ENCODE measurements around the gene SMIM3. TPM values are rescaled to one million over a fixed set of nuclear protein-coding genes. Genes with fewer than 3 reads are reported as not detected.

SMIM3 gene
- total and polyA plus RNA-seq, 4 donors, result 14.0 to 54.8 (median 17.0) TPM

DNA sequence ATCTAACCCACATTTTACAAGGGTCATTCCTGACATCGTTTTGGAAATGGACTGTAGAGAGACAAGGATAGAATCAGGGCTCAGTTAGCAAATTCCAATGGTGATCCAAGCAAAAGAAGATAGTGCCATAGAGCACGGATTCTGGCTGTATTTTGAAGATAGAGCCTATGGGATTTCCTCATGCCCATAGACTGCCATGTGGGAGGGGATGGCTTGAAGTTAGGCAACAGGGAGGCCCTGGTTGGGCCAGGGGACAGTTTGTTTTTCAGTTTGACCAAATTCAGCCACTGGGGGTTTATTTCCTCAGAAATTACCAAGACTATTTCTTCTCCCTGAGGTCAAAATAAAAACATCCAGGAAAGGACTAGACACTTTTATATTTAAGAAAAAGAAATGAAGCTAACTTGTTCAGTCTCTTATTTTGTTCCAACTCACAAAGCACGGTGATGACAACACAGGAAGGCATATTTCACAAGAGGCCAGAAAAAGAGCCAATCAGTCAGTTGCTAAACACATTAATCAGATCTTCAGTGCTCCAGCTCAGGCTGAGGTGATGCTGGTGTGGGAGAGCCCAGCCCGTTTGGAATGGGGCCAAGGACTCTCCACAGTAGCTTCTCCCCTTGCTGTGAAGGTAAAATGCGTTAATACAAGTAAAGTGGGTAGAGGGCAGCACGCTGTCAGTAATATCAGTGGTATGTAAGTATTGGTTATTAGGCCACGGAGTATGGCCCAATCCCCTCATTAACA, 15.4 kb upstream of the SMIM3 start:
- Histone ChIP-seq H3K9ac (ENCODE audit: insufficient read depth in 1 of 2, low read length in 2 of 2) (no peak overlapping the region), H3K27me3 (ENCODE audit: control insufficient read depth in 3 of 3, insufficient read depth in 3 of 3, low read length in 2 of 3) (peaks cover 0 to 5% (median 0%) of the 10 kb centered on the region in 3 donors), H3K27ac (ENCODE audit: low read depth in 1 of 2, low read length in 1 of 2) (peak overlapping the region; percentile 26 to 65), H3K9me3 (ENCODE audit: control insufficient read depth in 4 of 4, insufficient read depth in 3 of 4, low read length in 3 of 4) (no peaks in the 10 kb centered on the region), H3K4me1 (ENCODE audit: control insufficient read depth in 5 of 5, insufficient read depth in 5 of 5, low read length in 5 of 5) (peaks cover 0 to 9% (median 3%) of the 10 kb centered on the region in 5 donors), H3K4me3 (no peak overlapping the region), H3K36me3 (ENCODE audit: control insufficient read depth in 4 of 4, insufficient read depth in 4 of 4, low read length in 4 of 4) (no peaks in the 10 kb centered on the region)
- no peak for ATAC-seq (ENCODE audit: insufficient read depth, low FRiP score)
- TF ChIP-seq, protein P1, sequence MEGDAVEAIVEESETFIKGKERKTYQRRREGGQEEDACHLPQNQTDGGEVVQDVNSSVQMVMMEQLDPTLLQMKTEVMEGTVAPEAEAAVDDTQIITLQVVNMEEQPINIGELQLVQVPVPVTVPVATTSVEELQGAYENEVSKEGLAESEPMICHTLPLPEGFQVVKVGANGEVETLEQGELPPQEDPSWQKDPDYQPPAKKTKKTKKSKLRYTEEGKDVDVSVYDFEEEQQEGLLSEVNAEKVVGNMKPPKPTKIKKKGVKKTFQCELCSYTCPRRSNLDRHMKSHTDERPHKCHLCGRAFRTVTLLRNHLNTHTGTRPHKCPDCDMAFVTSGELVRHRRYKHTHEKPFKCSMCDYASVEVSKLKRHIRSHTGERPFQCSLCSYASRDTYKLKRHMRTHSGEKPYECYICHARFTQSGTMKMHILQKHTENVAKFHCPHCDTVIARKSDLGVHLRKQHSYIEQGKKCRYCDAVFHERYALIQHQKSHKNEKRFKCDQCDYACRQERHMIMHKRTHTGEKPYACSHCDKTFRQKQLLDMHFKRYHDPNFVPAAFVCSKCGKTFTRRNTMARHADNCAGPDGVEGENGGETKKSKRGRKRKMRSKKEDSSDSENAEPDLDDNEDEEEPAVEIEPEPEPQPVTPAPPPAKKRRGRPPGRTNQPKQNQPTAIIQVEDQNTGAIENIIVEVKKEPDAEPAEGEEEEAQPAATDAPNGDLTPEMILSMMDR (IDR thresholded peaks at IDR 0.05; ENCODE audit: control extremely low read depth, extremely low read depth), result no peak
- 24 to 35% methylated on average over 7 of the region's 7 CpGs for WGBS, 2 donors
- peak; percentile 45 to 53 (median 47) for DNase-seq

DNA sequence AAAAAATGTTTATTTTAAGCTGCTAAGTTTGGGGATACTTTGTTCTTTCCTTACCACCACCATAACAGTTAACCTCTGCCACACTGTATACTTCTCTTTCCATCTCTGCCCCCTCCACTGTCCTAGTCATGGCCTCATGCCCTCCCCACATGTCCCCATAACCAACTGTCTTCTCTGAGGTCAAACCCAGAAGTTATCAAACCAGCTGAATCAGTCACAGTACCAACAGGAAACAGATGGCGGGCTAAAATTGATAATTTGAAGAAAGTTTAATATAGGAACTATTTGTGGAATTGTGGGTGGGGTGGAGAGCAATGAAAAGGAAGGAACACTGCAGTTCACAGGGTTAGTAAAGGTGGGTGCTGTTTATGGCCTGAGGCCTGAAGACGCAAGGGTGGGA, 14.0 kb upstream of the SMIM3 start:
- Histone ChIP-seq H3K9ac (ENCODE audit: insufficient read depth in 1 of 2, low read length in 2 of 2) (no peak overlapping the region), H3K36me3 (ENCODE audit: control insufficient read depth in 4 of 4, insufficient read depth in 4 of 4, low read length in 4 of 4) (no peaks in the 10 kb centered on the region), H3K27ac (ENCODE audit: low read depth in 1 of 2, low read length in 1 of 2) (no peak overlapping the region), H3K27me3 (ENCODE audit: control insufficient read depth in 3 of 3, insufficient read depth in 3 of 3, low read length in 2 of 3) (peaks cover 0 to 5% (median 0%) of the 10 kb centered on the region in 3 donors), H3K4me3 (no peak overlapping the region), H3K4me1 (ENCODE audit: control insufficient read depth in 5 of 5, insufficient read depth in 5 of 5, low read length in 5 of 5) (peaks cover 0 to 9% (median 3%) of the 10 kb centered on the region in 5 donors), H3K9me3 (ENCODE audit: control insufficient read depth in 4 of 4, insufficient read depth in 3 of 4, low read length in 3 of 4) (no peaks in the 10 kb centered on the region)
- no peak for DNase-seq
- TF ChIP-seq, protein P1 (IDR thresholded peaks at IDR 0.05; ENCODE audit: control extremely low read depth, extremely low read depth), result no peak
- ATAC-seq (ENCODE audit: insufficient read depth, low FRiP score), result no peak
- WGBS, 2 donors, result 40 to 66% methylated on average over 2 of the region's 2 CpGs

DNA sequence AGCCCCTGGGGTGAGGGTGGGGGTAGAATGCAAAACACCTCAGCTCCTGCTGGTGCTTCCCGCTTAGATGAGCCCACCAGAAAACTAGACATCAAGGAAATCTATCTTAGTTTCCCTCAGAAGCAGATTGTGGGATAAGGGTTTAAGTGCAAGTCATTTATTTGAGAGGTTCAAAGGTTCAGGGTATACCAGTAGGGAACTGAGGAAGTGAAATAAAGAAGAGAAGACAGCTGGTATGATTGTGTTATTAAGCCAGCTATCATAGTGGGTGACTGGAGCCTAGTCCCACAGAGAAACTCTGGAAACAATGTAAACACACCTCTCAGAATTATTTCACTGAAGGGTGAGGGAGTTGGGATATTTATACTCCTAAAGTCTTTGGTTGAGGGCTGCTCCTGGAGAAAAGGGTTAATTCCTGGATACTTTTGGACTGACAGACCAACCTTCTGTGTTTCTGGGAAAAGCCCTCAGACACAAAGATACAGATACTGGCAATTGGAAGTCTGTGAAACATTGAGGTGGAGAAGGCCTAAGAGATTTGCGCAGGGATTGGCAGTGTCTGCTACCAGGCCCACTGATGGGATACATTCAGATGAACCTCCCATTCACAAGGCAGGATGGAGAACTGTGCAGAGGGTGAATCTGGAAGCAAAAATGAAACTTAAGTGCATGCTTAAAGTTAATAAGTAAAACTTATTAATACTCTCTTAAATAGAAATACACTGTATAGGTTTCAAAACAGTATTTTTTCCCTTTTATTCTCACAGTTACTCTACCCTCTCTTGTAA, 13.4 kb upstream of the SMIM3 start:
- no peak overlapping the region for H3K9ac ChIP-seq (ENCODE audit: insufficient read depth in 1 of 2, low read length in 2 of 2)
- TF ChIP-seq, protein P1 (IDR thresholded peaks at IDR 0.05; ENCODE audit: control extremely low read depth, extremely low read depth), result no peak
- ATAC-seq (ENCODE audit: insufficient read depth, low FRiP score), result no peak
- H3K27ac ChIP-seq (ENCODE audit: low read depth in 1 of 2, low read length in 1 of 2), result peak overlapping the region in 1 of 2 donors; percentile 29
- no peaks in the 10 kb centered on the region for H3K9me3 ChIP-seq (ENCODE audit: control insufficient read depth in 4 of 4, insufficient read depth in 3 of 4, low read length in 3 of 4)
- no peak overlapping the region for H3K4me3 ChIP-seq
- DNase-seq, result no peak
- H3K36me3 ChIP-seq (ENCODE audit: control insufficient read depth in 4 of 4, insufficient read depth in 4 of 4, low read length in 4 of 4), result no peaks in the 10 kb centered on the region
- peaks cover 0 to 5% (median 0%) of the 10 kb centered on the region in 3 donors for H3K27me3 ChIP-seq (ENCODE audit: control insufficient read depth in 3 of 3, insufficient read depth in 3 of 3, low read length in 2 of 3)
- peaks cover 0 to 9% (median 2%) of the 10 kb centered on the region in 5 donors for H3K4me1 ChIP-seq (ENCODE audit: control insufficient read depth in 5 of 5, insufficient read depth in 5 of 5, low read length in 5 of 5)
- WGBS, 2 donors, result 59 to 78% methylated on average over 2 of the region's 2 CpGs
